IMR-90 (cell line): ENCODE data around the gene SRCAP. TPM values are rescaled to one million over a fixed set of nuclear protein-coding genes. Genes with fewer than 3 reads are reported as not detected.

Experiments used
- ATAC-seq: fragments of 200-7000 bp; cut with Tn5 transposase; 2 replicates; pipeline ENCODE4 v1.9.1; 2020; ENCODE audit warnings: low read depth, mild to moderate bottlenecking, moderate library complexity
- BruUV-seq: library from RNA; stranded (reverse); fragments of 400-500 nt; replicated peaks from 2 replicates; lab custom pipeline; 2021; lab: Mats Ljungman, UMichigan
- CTCF ChIA-PET: fragments of 300-600 bp; formaldehyde crosslinking; extraction: SDS; loops from one replicate; lab custom pipeline; 2021; ENCODE audit warnings: antibody characterized with exemption; lab: Yijun Ruan, JAX
- POLR2A ChIA-PET: fragments of 300-600 bp; sonication (Branson Sonifier 250); formaldehyde crosslinking; loops from one replicate; lab custom pipeline; 2022; ENCODE audit warnings: antibody characterized with exemption; ENCODE audit not compliant: unreplicated experiment; lab: Charles Lee
- DNase-seq: peaks from one replicate; pipeline ENCODE4 v3.0.0; 2013
- H2AFZ ChIP-seq: replicated peaks from 2 replicates; pipeline ENCODE3; 2013; ENCODE audit warnings: low read length, mild to moderate bottlenecking; ENCODE audit not compliant: poor library complexity
- H2AK5ac ChIP-seq: 2 replicates; pipeline ENCODE4 v1.6.1; 2013; ENCODE audit warnings: low read depth, low read length, inconsistent platforms
- H2AK9ac ChIP-seq: replicated peaks from 2 replicates; pipeline ENCODE3; 2013; ENCODE audit warnings: mild to moderate bottlenecking, low read depth, low read length, moderate library complexity; ENCODE audit not compliant: poor library complexity
- H2BK120ac ChIP-seq: 2 replicates; pipeline ENCODE4 v1.6.1; 2013; ENCODE audit warnings: low read depth, low read length, inconsistent platforms
- H2BK15ac ChIP-seq: 3 replicates; pipeline ENCODE4 v1.6.1; 2013; ENCODE audit warnings: low read depth, low read length, inconsistent platforms
- H2BK20ac ChIP-seq: 2 replicates; pipeline ENCODE4 v1.6.1; 2013; ENCODE audit warnings: low read depth, mild to moderate bottlenecking, inconsistent platforms, low read length, moderate library complexity
- H2BK5ac ChIP-seq: 2 replicates; pipeline ENCODE4 v1.6.1; 2013; ENCODE audit warnings: mild to moderate bottlenecking, low read depth, low read length, inconsistent platforms; ENCODE audit not compliant: poor library complexity, severe bottlenecking
- H3K14ac ChIP-seq: replicated peaks from 2 replicates; pipeline ENCODE4 v1.6.1; 2013; ENCODE audit warnings: low read depth, low read length, inconsistent platforms
- H3K18ac ChIP-seq: 2 replicates; pipeline ENCODE4 v1.6.1; 2013; ENCODE audit warnings: low read depth, low read length, control low read depth
- H3K23ac ChIP-seq: 2 replicates; pipeline ENCODE4 v1.6.1; 2013; ENCODE audit warnings: low read depth, low read length, inconsistent platforms
- H3K27ac ChIP-seq: 2 replicates; pipeline ENCODE4 v1.5.1; 2013; ENCODE audit warnings: mild to moderate bottlenecking, control low read depth, low read length; ENCODE audit not compliant: insufficient read depth
- H3K27me3 ChIP-seq: 2 replicates; pipeline ENCODE4 v1.6.1; 2013; ENCODE audit warnings: low read length; ENCODE audit not compliant: control insufficient read depth, insufficient read depth
- H3K36me3 ChIP-seq: 2 replicates; pipeline ENCODE4 v1.6.1; 2013; ENCODE audit warnings: low read length, mixed read lengths; ENCODE audit not compliant: control insufficient read depth, insufficient read depth
- H3K4ac ChIP-seq: 2 replicates; pipeline ENCODE4 v1.6.1; 2013; ENCODE audit warnings: low read depth, low read length, inconsistent platforms
- H3K4me1 ChIP-seq: 2 replicates; pipeline ENCODE4 v1.6.1; 2013; ENCODE audit warnings: low read length, mixed read lengths; ENCODE audit not compliant: control insufficient read depth, insufficient read depth
- H3K4me2 ChIP-seq: 2 replicates; pipeline ENCODE4 v1.6.1; 2013; ENCODE audit warnings: low read depth, mild to moderate bottlenecking, control low read depth, low read length, moderate library complexity
- H3K4me3 ChIP-seq: 2 replicates; pipeline ENCODE4 v1.5.1; 2013; ENCODE audit warnings: low read depth, mild to moderate bottlenecking, control low read depth, low read length, moderate library complexity; ENCODE audit not compliant: insufficient read depth
- H3K56ac ChIP-seq: 2 replicates; pipeline ENCODE4 v1.6.1; 2013; ENCODE audit warnings: low read length, inconsistent platforms; ENCODE audit not compliant: insufficient read depth; ENCODE audit errors: extremely low read depth
- H3K79me1 ChIP-seq, 2 experiments: 2 replicates each; pipeline ENCODE4 v1.6.1; 2013; ENCODE audit warnings: low read length in 2 of 2, inconsistent platforms in 1 of 2, low read depth in 1 of 2
- H3K9ac ChIP-seq: 2 replicates; pipeline ENCODE4 v1.6.1; 2013; ENCODE audit warnings: low read depth, low read length, control low read depth
- H3K9me1 ChIP-seq: 2 replicates; pipeline ENCODE4 v1.6.1; 2013; ENCODE audit warnings: low read length, inconsistent platforms; ENCODE audit not compliant: insufficient read depth
- H3K9me3 ChIP-seq: 2 replicates; pipeline ENCODE4 v1.6.1; 2013; ENCODE audit warnings: low read length; ENCODE audit not compliant: control insufficient read depth, insufficient read depth
- H4K20me1 ChIP-seq: 2 replicates; pipeline ENCODE4 v1.6.1; 2013; ENCODE audit warnings: low read length, inconsistent platforms; ENCODE audit not compliant: insufficient read depth
- H4K5ac ChIP-seq: 2 replicates; pipeline ENCODE4 v1.6.1; 2013; ENCODE audit warnings: mild to moderate bottlenecking, low read depth, low read length, control low read depth
- H4K8ac ChIP-seq, 2 experiments: 2 replicates each; pipeline ENCODE4 v1.6.1; 2013; ENCODE audit warnings: low read depth in 2 of 2, low read length in 2 of 2, control low read depth in 1 of 2, inconsistent platforms in 1 of 2
- H4K91ac ChIP-seq: 2 replicates; pipeline ENCODE4 v1.6.1; 2013; ENCODE audit warnings: low read depth, low read length, inconsistent platforms; ENCODE audit not compliant: insufficient read depth
- BHLHE40 ChIP-seq: fragments of 150-350 bp; IDR thresholded peaks from 2 replicates; pipeline ENCODE4 v1.6.1; 2016; ENCODE audit warnings: mild to moderate bottlenecking, low read depth, low read length
- CEBPB ChIP-seq: IDR thresholded peaks from 2 replicates; pipeline ENCODE4 v1.6.1; 2012; ENCODE audit warnings: low read depth, low read length, improper control_type of control experiment
- CHD1 ChIP-seq: IDR thresholded peaks from 2 replicates; pipeline ENCODE4 v1.6.1; 2012; ENCODE audit warnings: low read depth, low read length, improper control_type of control experiment
- FOS ChIP-seq: fragments of 150-350 bp; IDR thresholded peaks from 2 replicates; pipeline ENCODE4 v1.6.1; 2016; ENCODE audit warnings: low read depth, low read length
- MAFK ChIP-seq: IDR thresholded peaks from 2 replicates; pipeline ENCODE4 v1.6.1; 2012; ENCODE audit warnings: low read depth, low read length, improper control_type of control experiment
- NFE2L2 ChIP-seq: fragments of 150-350 bp; IDR thresholded peaks from 2 replicates; pipeline ENCODE4 v1.6.1; 2016; ENCODE audit warnings: low read depth, mild to moderate bottlenecking, low read length
- POLR2A ChIP-seq: IDR thresholded peaks from 2 replicates; pipeline ENCODE4 v1.6.1; 2012; ENCODE audit warnings: mild to moderate bottlenecking, low read depth, low read length
- RAD21 ChIP-seq: IDR thresholded peaks from 2 replicates; pipeline ENCODE4 v1.6.1; 2012; ENCODE audit warnings: low read length, improper control_type of control experiment
- RCOR1 ChIP-seq: IDR thresholded peaks from 2 replicates; pipeline ENCODE4 v1.6.1; 2012; ENCODE audit warnings: mild to moderate bottlenecking, low read length, improper control_type of control experiment; ENCODE audit not compliant: insufficient replicate concordance
- RFX5 ChIP-seq: IDR thresholded peaks from 2 replicates; pipeline ENCODE4 v1.8.0; 2012; ENCODE audit warnings: low read depth, mild to moderate bottlenecking, low read length, moderate library complexity
- SMC3 ChIP-seq: fragments of 150-350 bp; IDR thresholded peaks from 2 replicates; pipeline ENCODE4 v1.6.1; 2016; ENCODE audit warnings: low read depth, mild to moderate bottlenecking, antibody characterized with exemption, low read length, moderate library complexity
- WGBS, 2 experiments: methylation state at CpG; one replicate each; pipeline versions ENCODE4 v1.1.5 to v1.1.7; 2013; ENCODE audit warnings: missing lambda C conversion rate in 2 of 2; ENCODE audit not compliant: insufficient read length in 1 of 2; ENCODE audit errors: extremely low coverage in 2 of 2; 5-methylcytosine and 5-hydroxymethylcytosine counted together
- dilution Hi-C: fragments of 300-500 bp; cut with HindIII; formaldehyde crosslinking; loops from one replicate; pipeline ENCODE4 v1.14.3; 2018; ENCODE audit warnings: low sequenced_read_pairs; ENCODE audit not compliant: unreplicated experiment
- in situ Hi-C: fragments of 300-500 bp; cut with MboI; formaldehyde crosslinking; loops from 3 replicates; pipeline ENCODE4 v1.14.3; 2019; ENCODE audit warnings: low sequenced_read_pairs, inconsistent platforms, mixed read lengths
- intact Hi-C: fragments of 100-400 bp; cut with micrococcal nuclease; formaldehyde crosslinking; loops from 2 replicates; pipeline ENCODE4 v1.10.0; 2022
- polyA plus RNA-seq, 3 experiments: library from polyadenylated mRNA; depleted of rRNA; stranded (reverse); fragments of >200 nt; gene quantifications; 2 replicates each; pipeline ENCODE4 v1.2.3, GENCODE V29; 2012; ENCODE audit warnings: low replicate concordance in 1 of 3
- total RNA-seq: library from RNA; depleted of rRNA; stranded (reverse); fragments of >200 nt; gene quantifications from 2 replicates; pipeline ENCODE4 v1.2.3, GENCODE V29; 2012
- TF ChIP-seq, protein P1 (sequence below): fragments of 150-350 bp; IDR thresholded peaks from 2 replicates; pipeline ENCODE4 v1.6.1; 2016; ENCODE audit warnings: low read depth, mild to moderate bottlenecking, low read length, moderate library complexity, borderline replicate concordance
- TF ChIP-seq, protein P2 (sequence below): conservative IDR thresholded peaks from 2 replicates; pipeline ENCODE4 v1.5.1; 2012; ENCODE audit warnings: mild to moderate bottlenecking, low read depth, low read length, improper control_type of control experiment

Gene SRCAP
- total and polyA plus RNA-seq, 2 of the 4 experiments (the other 2 are of a cell fraction), result 4.5 to 8.2 TPM

DNA sequence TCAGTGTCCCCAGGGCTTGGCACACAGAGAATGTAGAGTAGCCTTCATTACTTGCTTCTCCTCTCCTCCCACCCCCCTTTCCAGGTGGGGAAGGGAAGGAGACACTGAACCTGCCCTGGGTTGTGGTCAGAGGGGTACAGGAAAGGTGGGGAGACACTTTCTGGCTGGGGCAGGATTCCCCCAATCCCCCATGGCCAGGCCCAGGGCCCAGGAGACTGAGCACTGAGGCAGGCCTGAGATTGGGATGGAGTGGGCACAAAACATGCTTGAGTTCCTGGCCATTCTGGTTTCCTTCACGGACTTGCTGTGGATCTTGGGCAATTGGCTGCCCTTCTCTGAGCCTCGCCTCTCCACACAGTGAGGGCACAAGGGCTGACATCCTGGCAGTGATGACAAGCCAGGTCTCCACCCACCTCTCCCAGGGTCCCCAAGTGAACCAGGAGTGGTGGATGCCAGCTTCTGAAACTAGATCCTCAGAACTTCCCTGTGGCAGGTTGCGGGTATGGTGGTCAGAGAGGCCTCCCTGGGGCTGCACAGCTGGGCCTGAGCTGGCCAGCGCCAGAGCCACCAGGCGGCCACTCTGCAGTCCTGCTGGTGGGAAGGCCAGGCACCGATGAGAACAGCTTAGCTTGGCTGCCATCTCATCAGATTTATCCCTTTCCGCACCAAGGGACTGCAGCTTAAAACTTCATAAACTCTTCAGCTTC, 78.8 kb downstream of the SRCAP start:
- H3K36me3 ChIP-seq, result peaks cover 39% of the 10 kb centered on the region
- intact Hi-C loops (no loop called here), in situ Hi-C loops (no loop called here), dilution Hi-C loops (no loop called here)
- H4K8ac ChIP-seq, result peak overlapping the region in 1 of 2 experiments; percentile 16; a peak in 1 of 4 replicates
- no peaks in the 10 kb centered on the region; the same call in 1 of the 2 replicates for H4K20me1 ChIP-seq
- ATAC-seq, result no peak
- H2BK15ac ChIP-seq, result no peak overlapping the region
- no peak overlapping the region for H3K23ac ChIP-seq
- no peak overlapping the region for H2BK5ac ChIP-seq
- peaks cover 32% of the 10 kb centered on the region; the same call in 1 of the 2 replicates for H3K9me1 ChIP-seq
- H2BK20ac ChIP-seq, result no peak overlapping the region
- CTCF ChIA-PET, result interaction anchor here (1.3 kb wide), 1 partner anchor 36 kb away, joined by 4 read pairs; no protein-coding TSS in a partner anchor
- WGBS, 2 experiments, result 100% methylated on average over 2 of the region's 7 CpGs; no CpG with 5 or more reads in 1 of the 2 experiments
- H3K9me3 ChIP-seq, result no peaks in the 10 kb centered on the region
- no peak for TF ChIP-seq RCOR1
- no peak for TF ChIP-seq POLR2A
- no peak for TF ChIP-seq NFE2L2
- no peak for TF ChIP-seq MAFK
- TF ChIP-seq, protein P1, sequence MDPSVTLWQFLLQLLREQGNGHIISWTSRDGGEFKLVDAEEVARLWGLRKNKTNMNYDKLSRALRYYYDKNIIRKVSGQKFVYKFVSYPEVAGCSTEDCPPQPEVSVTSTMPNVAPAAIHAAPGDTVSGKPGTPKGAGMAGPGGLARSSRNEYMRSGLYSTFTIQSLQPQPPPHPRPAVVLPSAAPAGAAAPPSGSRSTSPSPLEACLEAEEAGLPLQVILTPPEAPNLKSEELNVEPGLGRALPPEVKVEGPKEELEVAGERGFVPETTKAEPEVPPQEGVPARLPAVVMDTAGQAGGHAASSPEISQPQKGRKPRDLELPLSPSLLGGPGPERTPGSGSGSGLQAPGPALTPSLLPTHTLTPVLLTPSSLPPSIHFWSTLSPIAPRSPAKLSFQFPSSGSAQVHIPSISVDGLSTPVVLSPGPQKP, result no peak
- no peak for TF ChIP-seq FOS
- no peak for TF ChIP-seq SMC3
- TF ChIP-seq CHD1, result no peak
- TF ChIP-seq BHLHE40, result no peak
- TF ChIP-seq CEBPB, result no peak
- TF ChIP-seq, protein P2, sequence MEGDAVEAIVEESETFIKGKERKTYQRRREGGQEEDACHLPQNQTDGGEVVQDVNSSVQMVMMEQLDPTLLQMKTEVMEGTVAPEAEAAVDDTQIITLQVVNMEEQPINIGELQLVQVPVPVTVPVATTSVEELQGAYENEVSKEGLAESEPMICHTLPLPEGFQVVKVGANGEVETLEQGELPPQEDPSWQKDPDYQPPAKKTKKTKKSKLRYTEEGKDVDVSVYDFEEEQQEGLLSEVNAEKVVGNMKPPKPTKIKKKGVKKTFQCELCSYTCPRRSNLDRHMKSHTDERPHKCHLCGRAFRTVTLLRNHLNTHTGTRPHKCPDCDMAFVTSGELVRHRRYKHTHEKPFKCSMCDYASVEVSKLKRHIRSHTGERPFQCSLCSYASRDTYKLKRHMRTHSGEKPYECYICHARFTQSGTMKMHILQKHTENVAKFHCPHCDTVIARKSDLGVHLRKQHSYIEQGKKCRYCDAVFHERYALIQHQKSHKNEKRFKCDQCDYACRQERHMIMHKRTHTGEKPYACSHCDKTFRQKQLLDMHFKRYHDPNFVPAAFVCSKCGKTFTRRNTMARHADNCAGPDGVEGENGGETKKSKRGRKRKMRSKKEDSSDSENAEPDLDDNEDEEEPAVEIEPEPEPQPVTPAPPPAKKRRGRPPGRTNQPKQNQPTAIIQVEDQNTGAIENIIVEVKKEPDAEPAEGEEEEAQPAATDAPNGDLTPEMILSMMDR, result no peak
- no peak for TF ChIP-seq RFX5
- TF ChIP-seq RAD21, result no peak
- H3K56ac ChIP-seq, result no peak overlapping the region
- H3K14ac ChIP-seq, result no peak overlapping the region
- no peak overlapping the region for H3K4me2 ChIP-seq
- 0 out of 2 replicates have a peak overlapping the region, but pooled peaks have one; percentile 10 for H4K91ac ChIP-seq
- no peak overlapping the region for H2AK5ac ChIP-seq
- peaks cover 13% of the 10 kb centered on the region for H3K4me1 ChIP-seq
- H2AK9ac ChIP-seq, result peak overlapping the region; percentile 71
- H3K27me3 ChIP-seq, result no peaks in the 10 kb centered on the region
- no peak for DNase-seq
- no peak overlapping the region for H2AFZ ChIP-seq
- H2BK120ac ChIP-seq, result no peak overlapping the region
- H3K4me3 ChIP-seq, result no peak overlapping the region
- H3K27ac ChIP-seq, result no peak overlapping the region
- no TSS peak for BruUV-seq
- no peak overlapping the region; the same call in 1 of the 2 replicates for H3K4ac ChIP-seq
- H3K79me1 ChIP-seq, result peaks cover 15 to 71% of the 10 kb centered on the region in 2 experiments
- no peak overlapping the region for H4K5ac ChIP-seq
- POLR2A ChIA-PET, result no interaction called here
- H3K18ac ChIP-seq, result no peak overlapping the region
- no peak overlapping the region for H3K9ac ChIP-seq
